GM21529 (cell line): ENCODE measurements around the gene SMIM10L2A.
"Not testable (repeated sequence)": the region's sequence is repeated elsewhere in the genome, so short reads cannot be mapped to it uniquely, and the experiment has no call there.

Source experiments
- ATAC-seq: cut with Tn5 transposase; IDR thresholded peaks from one replicate; pipeline ENCODE4 v1.9.1; 2021; ENCODE audit not compliant: unreplicated experiment

SMIM10L2A gene

DNA sequence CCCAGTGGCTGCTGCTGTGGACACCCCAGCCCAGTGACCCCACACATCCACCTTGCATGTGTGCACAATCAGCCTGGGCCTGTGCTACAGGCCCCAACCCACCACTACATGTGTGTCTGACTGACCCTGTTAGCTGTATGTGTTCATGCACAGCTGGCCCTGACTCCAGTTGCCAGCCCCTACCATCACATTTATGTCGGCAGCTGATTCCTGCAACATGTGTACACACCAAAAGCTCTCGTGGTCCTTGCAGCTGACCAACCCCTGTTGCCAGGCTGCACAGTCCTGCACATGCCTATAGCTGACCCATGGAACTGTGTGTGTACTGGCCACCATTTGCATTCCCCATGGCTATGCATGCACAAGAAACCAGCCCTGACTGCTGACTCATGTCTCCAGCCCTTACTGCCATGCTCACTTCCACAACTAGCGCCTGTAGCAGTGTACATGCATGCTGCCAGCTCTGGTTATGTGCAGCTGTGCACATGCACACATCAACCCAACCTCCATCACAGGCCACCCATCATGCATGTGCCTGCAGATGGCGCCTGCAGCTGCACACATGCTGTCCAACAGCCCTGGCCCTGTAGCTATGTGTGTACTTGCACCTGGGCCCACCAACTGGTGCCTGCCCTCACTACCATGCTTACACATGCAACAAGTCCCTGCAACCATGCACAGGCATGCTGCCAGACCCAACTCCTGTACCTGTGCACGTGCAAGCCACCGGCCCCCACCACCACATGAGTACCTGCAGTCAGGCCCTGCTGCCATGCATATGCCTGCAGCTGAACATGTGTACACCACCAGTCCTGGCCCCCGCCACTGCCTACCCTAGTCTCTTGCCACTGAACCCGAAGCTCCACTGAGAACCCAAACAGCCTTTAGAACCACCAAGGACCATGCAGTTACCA lies 28.1 kb downstream of the SMIM10L2A start:
- ATAC-seq: no peak

DNA sequence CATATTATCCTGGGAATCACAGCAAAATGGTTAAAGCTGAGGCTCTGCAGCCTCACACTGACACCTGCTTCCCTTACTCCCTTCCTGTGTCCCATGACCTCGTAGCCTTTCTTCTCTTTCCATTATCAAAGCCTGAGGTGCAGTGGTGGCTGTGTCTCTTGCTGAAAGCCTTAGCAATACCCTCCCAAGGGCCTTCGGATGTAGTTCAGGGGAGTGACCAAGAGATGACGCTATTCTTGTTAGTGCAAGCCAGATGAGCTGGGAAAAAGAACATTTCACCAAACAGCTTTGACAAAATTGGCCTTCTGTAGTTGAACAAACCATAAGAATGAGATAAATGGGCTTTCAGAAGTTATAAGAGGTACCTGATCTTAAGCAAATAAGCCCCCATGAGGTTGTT lies 31.6 kb downstream of the SMIM10L2A start:
- ATAC-seq: no peak

DNA sequence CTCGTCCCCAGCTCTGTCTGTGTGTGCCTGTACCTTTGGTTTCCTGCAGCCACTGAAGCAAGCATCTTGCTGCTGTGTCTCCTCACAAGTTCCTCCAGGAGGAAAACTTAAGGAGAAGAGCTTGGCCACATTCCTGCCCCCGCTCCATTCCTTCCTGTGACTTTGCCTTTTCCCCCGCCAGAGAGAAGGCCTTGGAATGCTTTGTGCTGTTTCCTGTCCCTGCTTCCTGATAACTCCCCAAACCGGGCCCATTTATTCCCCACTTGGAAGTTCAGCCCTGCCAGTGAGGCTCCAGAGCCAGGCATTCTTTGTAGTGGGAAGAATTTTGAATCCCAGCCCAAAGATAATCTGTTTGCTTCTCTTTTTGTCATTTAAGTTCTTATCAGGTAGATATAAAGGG lies 33.1 kb downstream of the SMIM10L2A start:
- no peak for ATAC-seq

DNA sequence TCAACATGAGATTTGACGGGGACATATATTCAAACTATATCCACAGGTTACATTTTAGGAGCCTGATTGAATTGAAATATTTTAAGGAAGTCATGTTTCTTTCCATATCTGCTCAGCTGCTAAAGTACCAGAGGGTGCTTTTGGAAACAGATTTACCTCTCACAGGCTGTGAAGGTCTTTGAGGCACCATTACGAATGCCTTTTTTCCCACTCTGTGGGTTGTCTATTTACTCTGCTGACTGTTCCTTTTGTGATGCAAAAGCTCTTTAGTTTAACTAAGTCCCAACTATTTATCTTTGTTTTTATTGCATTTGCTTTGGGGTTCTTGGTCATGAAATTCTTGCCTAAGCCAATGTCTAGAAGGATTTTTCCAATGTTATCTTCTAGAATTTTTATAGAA lies 40.0 kb downstream of the SMIM10L2A start:
- ATAC-seq: not testable (repeated sequence)

DNA sequence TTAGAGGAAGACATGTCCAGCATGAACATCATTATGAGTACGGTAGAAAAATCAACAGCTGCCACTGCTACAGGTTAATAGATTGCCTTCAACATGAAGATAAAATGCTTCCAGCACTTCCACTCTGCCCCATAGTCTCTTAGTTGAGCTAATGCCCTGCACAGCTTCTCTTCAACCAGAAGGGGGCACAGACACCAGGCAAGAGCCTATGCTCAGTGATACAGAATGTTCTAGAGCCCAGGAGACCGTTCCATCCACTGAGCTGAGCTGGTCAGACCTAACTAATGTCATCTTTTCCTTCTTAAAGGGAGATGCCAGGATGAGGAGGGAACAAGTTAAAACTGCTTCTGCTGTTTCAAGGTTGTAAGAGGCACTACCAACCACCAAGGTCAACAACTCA lies 42.2 kb downstream of the SMIM10L2A start:
- no peak for ATAC-seq

DNA sequence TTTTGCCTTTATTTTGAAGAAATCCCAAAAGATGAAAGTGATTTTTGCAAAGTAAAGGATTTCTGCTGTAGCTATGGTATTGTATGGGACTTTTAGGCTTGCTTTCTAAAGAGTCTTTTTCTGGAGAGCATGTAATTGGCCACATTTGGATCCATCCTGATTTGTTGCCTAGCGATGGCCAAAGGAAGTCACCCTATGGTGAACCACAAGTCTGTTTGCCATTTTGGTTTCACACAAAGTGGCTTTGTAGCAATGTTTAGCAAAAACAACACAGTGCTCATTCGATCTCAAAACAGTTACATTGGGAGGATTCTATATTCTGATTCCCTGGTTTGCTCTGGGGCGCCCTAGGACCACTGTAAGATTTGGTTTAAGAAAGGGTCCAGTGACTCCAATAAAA lies 54.6 kb downstream of the SMIM10L2A start:
- no peak for ATAC-seq

DNA sequence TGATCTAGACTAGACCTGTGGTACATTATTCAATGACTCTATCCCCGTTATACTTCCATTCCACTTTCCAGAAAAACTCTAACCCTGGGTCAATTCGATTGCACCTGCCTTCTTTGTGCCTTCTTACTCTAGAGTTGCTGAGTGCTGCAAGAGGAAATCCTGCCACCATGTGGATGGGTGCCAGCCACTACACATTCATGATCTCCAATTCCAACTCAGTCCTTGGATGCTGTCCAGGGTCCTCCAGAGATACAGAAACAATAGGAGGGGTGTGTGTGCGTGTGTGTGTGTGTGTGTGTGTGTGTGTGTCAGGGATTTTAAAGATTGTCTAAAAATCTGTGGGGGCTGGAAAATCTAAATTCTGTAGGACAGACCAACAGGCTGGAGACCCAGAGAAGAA lies 55.8 kb downstream of the SMIM10L2A start:
- ATAC-seq: no peak
